SK-N-MC (cell line): ENCODE results near the gene PRPF8.

Experiments
- EZH2 ChIP-seq: fragments of 200-600 bp; sonication (generic); IDR thresholded peaks from one replicate; pipeline ENCODE4 v1.6.1; 2017; ENCODE audit warnings: antibody characterized with exemption
- FOXP2 ChIP-seq: optimal IDR thresholded peaks from 2 replicates; pipeline ENCODE3; 2011; ENCODE audit warnings: mild to moderate bottlenecking, moderate library complexity; ENCODE audit not compliant: insufficient read depth; ENCODE audit errors: extremely low read length, control extremely low read depth
- POLR2AphosphoS5 ChIP-seq: IDR thresholded peaks from 2 replicates; pipeline ENCODE4 v1.6.1; 2012; ENCODE audit warnings: mild to moderate bottlenecking, low read depth, low read length, borderline replicate concordance

- no peak for TF ChIP-seq FOXP2
- TF ChIP-seq EZH2, result no peak
- no peak for TF ChIP-seq POLR2AphosphoS5
These were observed 78.9 kb downstream of the PRPF8 start for GRCh38 chr17:1605681-1606351.
